ENCODE data around the gene TREM2.

- no peak for TF ChIP-seq YY1 (IDR thresholded peaks at IDR 0.05; ENCODE audit: low read depth, low read length)
- TF ChIP-seq SUZ12 (IDR thresholded peaks at IDR 0.05; ENCODE audit: low read length): no peak
- TF ChIP-seq CTCF (IDR thresholded peaks at IDR 0.05; ENCODE audit: control extremely low read depth in 1 of 3, insufficient read depth in 1 of 3, low read depth in 1 of 3, low read length in 3 of 3): no peak
- no peak for TF ChIP-seq POLR2AphosphoS5 (IDR thresholded peaks at IDR 0.05; ENCODE audit: low read depth, low read length)
- TF ChIP-seq NRF1 (IDR thresholded peaks at IDR 0.05; ENCODE audit: low read depth, low read length): no peak
- TF ChIP-seq HDAC6 (IDR thresholded peaks at IDR 0.05; ENCODE audit: low read depth, low read length): no peak
Observed at GRCh38 chr6:41120058-41120457, 42.9 kb downstream of the TREM2 start.
